Activated CD4-positive, alpha-beta T cell treated with anti-CD3 and anti-CD28 coated beads, Interleukin-2, amount 10 ng/mL, durations not matched to agents 24 days and 14 days (primary cell): ENCODE measurements around the gene SOX30. TPM values are rescaled to one million over a fixed set of nuclear protein-coding genes. Genes with fewer than 3 reads are reported as not detected.

Experiments used
- DNase-seq: peaks from one replicate; pipeline ENCODE4 v3.0.0; 2022
- H3K27ac Mint-ChIP-seq: one replicate; pipeline ENCODE4 v1.8.0; 2022; ENCODE audit warnings: mild to moderate bottlenecking, mixed read lengths
- H3K27me3 Mint-ChIP-seq: one replicate; pipeline ENCODE4 v1.8.0; 2022; ENCODE audit warnings: mixed read lengths
- H3K36me3 Mint-ChIP-seq: one replicate; pipeline ENCODE4 v1.8.0; 2022; ENCODE audit warnings: low read depth, mild to moderate bottlenecking, mixed read lengths
- H3K4me1 Mint-ChIP-seq: one replicate; pipeline ENCODE4 v1.8.0; 2021; ENCODE audit warnings: mixed read lengths
- H3K4me3 Mint-ChIP-seq: one replicate; pipeline ENCODE4 v1.8.0; 2022; ENCODE audit warnings: mild to moderate bottlenecking, moderate library complexity, mixed read lengths
- H3K9me3 Mint-ChIP-seq: one replicate; pipeline ENCODE4 v1.8.0; 2021; ENCODE audit warnings: mixed read lengths
- intact Hi-C: fragments of 100-400 bp; cut with micrococcal nuclease; formaldehyde crosslinking; loops from one replicate; pipeline ENCODE4 v1.15.1; 2023
- total RNA-seq: library from RNA; stranded (reverse); gene quantifications from 2 replicates; pipeline ENCODE4 v1.2.3, GENCODE V29; 2022

Gene SOX30
- total RNA-seq, 1 donor from 2014 or later = not detected

GRCh38 chr5:157672976-157673375, 20.7 kb upstream of the SOX30 start:
- intact Hi-C loops = loop anchor here (5.0 kb wide), 1 partner anchor 101 kb away; no protein-coding TSS in a partner anchor
- Mint-ChIP-seq H3K9me3 (no peaks in the 10 kb centered on the region), H3K27ac (no peak overlapping the region), H3K36me3 (no peaks in the 10 kb centered on the region), H3K27me3 (peaks cover 17% of the 10 kb centered on the region), H3K4me3 (no peak overlapping the region), H3K4me1 (peaks cover 31% of the 10 kb centered on the region)
- no peak for DNase-seq

- Mint-ChIP-seq H3K9me3 (no peaks in the 10 kb centered on the region), H3K4me1 (peaks cover 33% of the 10 kb centered on the region), H3K27me3 (peaks cover 17% of the 10 kb centered on the region), H3K36me3 (no peaks in the 10 kb centered on the region), H3K4me3 (peak overlapping the region; percentile 96), H3K27ac (peak overlapping the region; percentile 91)
- DNase-seq = no peak
- intact Hi-C loops = loop anchor here (2.0 to 5.0 kb wide), 2 partner anchors 69 to 99 kb away; no protein-coding TSS in a partner anchor
Measured at GRCh38 chr5:157671592-157672330, 19.5 kb upstream of the SOX30 start.

- H3K27ac Mint-ChIP-seq = peak within 1 kb of the TSS; percentile 91
- intact Hi-C loops = loop anchor here (1.0 to 5.0 kb wide), 3 partner anchors 68 to 99 kb away; partner anchors contain the start of gene LSM11
- no peaks in the 10 kb centered on the region for H3K36me3 Mint-ChIP-seq
- peaks cover 34% of the 10 kb centered on the region for H3K4me1 Mint-ChIP-seq
- H3K4me3 Mint-ChIP-seq = peak within 1 kb of the TSS; percentile 96
- DNase-seq = peak; percentile 79
- H3K9me3 Mint-ChIP-seq = no peaks in the 10 kb centered on the region
- H3K27me3 Mint-ChIP-seq = peaks cover 17% of the 10 kb centered on the region
Measured at GRCh38 chr5:157670662-157671591, 18.7 kb upstream of the SOX30 start, which contains the start of gene C5orf52. C5orf52 (plus strand) TSS chr5:157671533; CDS start chr5:157671615, 82 bp downstream.

GRCh38 chr5:157669701-157670097, 17.5 kb upstream of the SOX30 start:
- peaks cover 1% of the 10 kb centered on the region for H3K36me3 Mint-ChIP-seq
- H3K4me3 Mint-ChIP-seq = peak overlapping the region; percentile 96
- H3K27me3 Mint-ChIP-seq = peaks cover 17% of the 10 kb centered on the region
- H3K4me1 Mint-ChIP-seq = peaks cover 34% of the 10 kb centered on the region
- peaks cover 5% of the 10 kb centered on the region for H3K9me3 Mint-ChIP-seq
- H3K27ac Mint-ChIP-seq = peak overlapping the region; percentile 0
- DNase-seq = no peak
- intact Hi-C loops = loop anchor here (1.0 to 5.0 kb wide), 4 partner anchors 49 to 97 kb away; partner anchors contain the start of gene LSM11

GRCh38 chr5:157668356-157668755, 16.1 kb upstream of the SOX30 start:
- H3K4me1 Mint-ChIP-seq = peaks cover 34% of the 10 kb centered on the region
- peak overlapping the region; percentile 64 for H3K27ac Mint-ChIP-seq
- peaks cover 8% of the 10 kb centered on the region for H3K36me3 Mint-ChIP-seq
- intact Hi-C loops = no loop called here
- H3K27me3 Mint-ChIP-seq = peaks cover 15% of the 10 kb centered on the region
- H3K4me3 Mint-ChIP-seq = no peak overlapping the region
- no peak for DNase-seq
- H3K9me3 Mint-ChIP-seq = peaks cover 13% of the 10 kb centered on the region

DNA sequence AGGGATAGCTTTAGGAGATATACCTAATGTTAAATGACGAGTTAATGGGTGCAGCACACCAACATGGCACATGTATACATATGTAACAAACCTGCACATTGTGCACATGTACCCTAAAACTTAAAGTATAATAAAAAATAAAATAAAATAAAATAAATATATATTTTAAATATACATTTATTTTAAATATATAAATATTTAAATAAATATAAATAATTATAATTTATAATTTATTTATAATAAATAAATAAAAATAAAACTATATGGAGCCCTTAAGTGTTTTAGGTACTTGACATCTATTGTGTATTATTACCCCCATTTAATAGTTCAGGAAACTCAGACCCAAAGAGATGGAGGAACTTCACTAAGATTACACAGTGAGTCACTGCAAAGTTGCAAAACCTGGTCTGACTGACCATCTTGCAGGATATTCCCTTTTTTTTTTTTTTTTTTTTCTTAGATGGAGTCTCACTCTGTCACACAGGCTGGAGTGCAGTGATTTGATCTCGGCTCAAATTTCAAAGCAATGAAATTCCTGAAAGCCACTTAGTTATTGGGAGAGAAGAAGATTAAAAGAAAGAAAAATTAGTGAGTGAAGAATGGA, 13.3 kb upstream of the SOX30 start:
- H3K27me3 Mint-ChIP-seq = no peaks in the 10 kb centered on the region
- H3K36me3 Mint-ChIP-seq = peaks cover 10% of the 10 kb centered on the region
- intact Hi-C loops = no loop called here
- peaks cover 20% of the 10 kb centered on the region for H3K4me1 Mint-ChIP-seq
- no peak for DNase-seq
- peak overlapping the region; percentile 8 for H3K27ac Mint-ChIP-seq
- H3K9me3 Mint-ChIP-seq = peaks cover 20% of the 10 kb centered on the region
- H3K4me3 Mint-ChIP-seq = no peak overlapping the region

GRCh38 chr5:157659868-157660660, 7.8 kb upstream of the SOX30 start:
- peaks cover 24% of the 10 kb centered on the region for H3K36me3 Mint-ChIP-seq
- H3K4me3 Mint-ChIP-seq = no peak overlapping the region
- H3K27me3 Mint-ChIP-seq = no peaks in the 10 kb centered on the region
- intact Hi-C loops = no loop called here
- H3K27ac Mint-ChIP-seq = no peak overlapping the region
- peaks cover 30% of the 10 kb centered on the region for H3K9me3 Mint-ChIP-seq
- no peak for DNase-seq
- no peaks in the 10 kb centered on the region for H3K4me1 Mint-ChIP-seq

DNA sequence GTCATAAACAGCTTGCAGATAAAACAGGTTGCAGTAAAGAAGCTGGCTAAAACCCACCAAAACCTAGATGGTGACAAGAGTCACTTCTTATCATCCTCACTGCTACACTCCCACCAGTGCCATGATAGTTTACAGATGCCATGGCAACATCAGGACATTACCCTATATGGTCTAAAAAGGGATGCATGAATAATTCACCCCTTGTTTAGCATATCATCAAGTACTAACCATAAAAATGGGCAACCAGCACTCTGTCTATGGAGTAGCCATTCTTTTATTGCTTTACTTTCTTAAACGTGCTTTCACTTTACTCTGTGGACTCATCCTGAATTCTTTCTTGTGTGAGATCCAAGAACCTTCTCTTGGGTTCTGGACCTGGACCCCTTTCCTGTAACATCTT, 6.7 kb upstream of the SOX30 start:
- intact Hi-C loops = no loop called here
- no peaks in the 10 kb centered on the region for H3K27me3 Mint-ChIP-seq
- H3K9me3 Mint-ChIP-seq = peaks cover 27% of the 10 kb centered on the region
- no peak for DNase-seq
- H3K36me3 Mint-ChIP-seq = peaks cover 18% of the 10 kb centered on the region
- no peaks in the 10 kb centered on the region for H3K4me1 Mint-ChIP-seq
- no peak overlapping the region for H3K27ac Mint-ChIP-seq
- no peak overlapping the region for H3K4me3 Mint-ChIP-seq

GRCh38 chr5:157657516-157657915, 5.3 kb upstream of the SOX30 start:
- Mint-ChIP-seq H3K27me3 (no peaks in the 10 kb centered on the region), H3K9me3 (peaks cover 31% of the 10 kb centered on the region), H3K27ac (no peak overlapping the region), H3K4me1 (peaks cover 6% of the 10 kb centered on the region), H3K4me3 (no peak overlapping the region), H3K36me3 (peaks cover 27% of the 10 kb centered on the region)
- DNase-seq = no peak
- intact Hi-C loops = no loop called here

GRCh38 chr5:157651623-157652376, 438 bp downstream of the SOX30 start:
- intact Hi-C loops = loop anchor here (5.0 kb wide), 1 partner anchor 91 kb away; the partner anchor contains the start of gene LSM11
- H3K36me3 Mint-ChIP-seq = peaks cover 18% of the 10 kb centered on the region
- H3K4me3 Mint-ChIP-seq = peak overlapping the region; percentile 79
- H3K27me3 Mint-ChIP-seq = no peaks in the 10 kb centered on the region
- peaks cover 12% of the 10 kb centered on the region for H3K4me1 Mint-ChIP-seq
- peaks cover 23% of the 10 kb centered on the region for H3K9me3 Mint-ChIP-seq
- peak; percentile 93 for DNase-seq
- H3K27ac Mint-ChIP-seq = peak overlapping the region; percentile 87

DNA sequence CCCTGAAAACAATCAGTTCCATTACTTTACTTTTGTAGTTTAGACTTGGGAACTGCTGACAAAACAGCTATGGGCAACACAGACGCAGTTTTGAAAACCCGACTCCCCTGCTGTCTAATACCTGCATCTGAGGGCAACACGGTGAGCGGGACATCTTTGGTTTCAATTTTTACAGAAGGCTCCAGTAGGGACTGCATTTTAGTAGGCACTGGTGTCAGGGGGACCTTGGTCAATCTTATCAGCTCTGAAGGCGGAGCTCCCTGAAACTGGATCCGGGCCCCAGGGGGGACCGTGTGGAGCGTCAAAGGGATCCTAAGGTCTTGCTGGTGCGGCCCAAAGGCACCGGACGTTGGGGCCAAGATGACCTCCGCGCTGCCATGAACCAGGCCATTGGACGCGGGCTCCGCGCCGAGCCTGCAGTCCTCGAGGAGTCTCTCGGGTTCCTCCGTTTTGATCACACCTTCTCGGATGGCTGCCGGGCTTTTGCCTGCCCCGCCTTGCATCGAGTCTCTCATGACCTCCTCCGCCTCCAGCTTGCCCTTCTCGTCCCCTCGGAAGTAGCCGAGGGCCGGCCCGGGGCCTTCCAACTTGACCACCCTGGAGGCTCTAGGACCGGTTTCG, 1.1 kb downstream of the SOX30 start:
- H3K36me3 Mint-ChIP-seq = peaks cover 18% of the 10 kb centered on the region
- intact Hi-C loops = loop anchor here (5.0 kb wide), 1 partner anchor 91 kb away; the partner anchor contains the start of gene LSM11
- H3K27me3 Mint-ChIP-seq = no peaks in the 10 kb centered on the region
- no peak overlapping the region for H3K27ac Mint-ChIP-seq
- DNase-seq = peak; percentile 55
- peaks cover 12% of the 10 kb centered on the region for H3K4me1 Mint-ChIP-seq
- H3K4me3 Mint-ChIP-seq = peak overlapping the region; percentile 79
- peaks cover 18% of the 10 kb centered on the region for H3K9me3 Mint-ChIP-seq

DNA sequence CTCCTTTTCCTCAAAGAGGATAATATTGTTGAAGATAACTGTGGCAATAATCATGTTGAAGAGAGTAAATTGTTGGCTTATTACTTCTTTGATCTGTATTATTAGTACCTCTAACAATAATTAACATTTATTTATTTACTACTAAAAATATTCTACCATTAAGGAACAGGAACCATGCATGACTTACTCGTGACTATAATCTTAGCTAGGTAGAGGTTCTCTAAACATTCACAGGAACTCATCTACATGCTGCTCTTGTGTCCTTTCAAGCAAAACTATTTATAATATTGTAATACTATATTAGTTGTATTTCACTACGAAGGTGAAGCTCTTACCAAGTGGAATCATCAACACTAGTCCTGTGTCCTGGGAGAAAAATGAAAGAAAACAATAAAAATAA, 3.1 kb downstream of the SOX30 start:
- intact Hi-C loops = no loop called here
- Mint-ChIP-seq H3K4me1 (peaks cover 12% of the 10 kb centered on the region), H3K27me3 (peaks cover 2% of the 10 kb centered on the region), H3K27ac (no peak overlapping the region), H3K9me3 (peaks cover 14% of the 10 kb centered on the region), H3K4me3 (no peak overlapping the region), H3K36me3 (peaks cover 18% of the 10 kb centered on the region)
- DNase-seq = no peak
